ENCODE results near the gene EVA1A. TPM values are rescaled to one million over a fixed set of nuclear protein-coding genes. Genes with fewer than 3 reads are reported as not detected.

The EVA1A gene
- total and polyA plus RNA-seq, 4 donors, result 30.1 to 102 (median 43.5) TPM

DNA sequence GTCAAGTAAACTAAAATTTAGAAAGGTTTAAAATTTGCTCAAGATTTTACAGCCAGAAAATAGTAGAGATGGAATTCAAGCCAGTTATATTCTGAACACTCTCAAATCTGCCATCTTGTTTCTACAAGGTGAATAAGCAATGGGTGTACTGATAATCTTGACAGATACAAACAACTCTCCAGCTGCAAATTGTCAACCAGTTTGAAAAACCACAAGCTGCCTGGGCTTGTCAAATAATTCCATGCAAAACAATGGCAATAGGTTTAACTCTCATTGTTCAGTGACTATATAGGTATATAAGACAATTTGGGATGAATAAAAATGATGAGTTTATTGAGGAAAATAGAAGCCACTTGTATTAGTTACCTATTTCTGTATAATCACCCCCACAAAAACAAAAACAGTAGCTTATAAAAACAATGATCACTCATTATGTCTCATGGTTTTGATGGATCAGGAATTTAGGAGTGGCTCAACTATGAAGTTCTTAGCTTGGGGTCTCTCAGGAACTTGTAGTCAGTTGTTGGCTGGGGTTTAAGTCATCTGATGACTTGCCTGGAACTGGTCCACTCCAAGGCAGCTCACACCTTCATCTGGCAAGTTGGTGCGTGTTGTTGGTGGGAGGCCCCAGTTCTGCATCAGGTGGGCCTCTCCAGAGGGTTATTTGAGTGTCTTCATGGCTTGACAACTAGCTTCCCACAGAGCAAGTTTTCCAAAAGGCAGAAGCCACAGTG lies 12.6 kb upstream of the EVA1A start:
- no peak for ATAC-seq (ENCODE audit: insufficient read depth, low FRiP score)
- Histone ChIP-seq H3K27ac (ENCODE audit: low read depth in 1 of 2, low read length in 1 of 2) (no peak overlapping the region), H3K4me3 (no peak overlapping the region), H3K9me3 (ENCODE audit: control insufficient read depth in 4 of 4, insufficient read depth in 3 of 4, low read length in 3 of 4) (no peaks in the 10 kb centered on the region), H3K4me1 (ENCODE audit: control insufficient read depth in 5 of 5, insufficient read depth in 5 of 5, low read length in 5 of 5) (peaks cover 0 to 25% (median 16%) of the 10 kb centered on the region in 5 donors), H3K27me3 (ENCODE audit: control insufficient read depth in 3 of 3, insufficient read depth in 3 of 3, low read length in 2 of 3) (no peaks in the 10 kb centered on the region), H3K36me3 (ENCODE audit: control insufficient read depth in 4 of 4, insufficient read depth in 4 of 4, low read length in 4 of 4) (no peaks in the 10 kb centered on the region), H3K9ac (ENCODE audit: insufficient read depth in 1 of 2, low read length in 2 of 2) (no peak overlapping the region)
- DNase-seq, result no peak
- WGBS, 2 donors, result 86 to 92% methylated on average over 1 of the region's 1 CpG
- TF ChIP-seq, protein P1, sequence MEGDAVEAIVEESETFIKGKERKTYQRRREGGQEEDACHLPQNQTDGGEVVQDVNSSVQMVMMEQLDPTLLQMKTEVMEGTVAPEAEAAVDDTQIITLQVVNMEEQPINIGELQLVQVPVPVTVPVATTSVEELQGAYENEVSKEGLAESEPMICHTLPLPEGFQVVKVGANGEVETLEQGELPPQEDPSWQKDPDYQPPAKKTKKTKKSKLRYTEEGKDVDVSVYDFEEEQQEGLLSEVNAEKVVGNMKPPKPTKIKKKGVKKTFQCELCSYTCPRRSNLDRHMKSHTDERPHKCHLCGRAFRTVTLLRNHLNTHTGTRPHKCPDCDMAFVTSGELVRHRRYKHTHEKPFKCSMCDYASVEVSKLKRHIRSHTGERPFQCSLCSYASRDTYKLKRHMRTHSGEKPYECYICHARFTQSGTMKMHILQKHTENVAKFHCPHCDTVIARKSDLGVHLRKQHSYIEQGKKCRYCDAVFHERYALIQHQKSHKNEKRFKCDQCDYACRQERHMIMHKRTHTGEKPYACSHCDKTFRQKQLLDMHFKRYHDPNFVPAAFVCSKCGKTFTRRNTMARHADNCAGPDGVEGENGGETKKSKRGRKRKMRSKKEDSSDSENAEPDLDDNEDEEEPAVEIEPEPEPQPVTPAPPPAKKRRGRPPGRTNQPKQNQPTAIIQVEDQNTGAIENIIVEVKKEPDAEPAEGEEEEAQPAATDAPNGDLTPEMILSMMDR (IDR thresholded peaks at IDR 0.05; ENCODE audit: control extremely low read depth, extremely low read depth), result no peak

DNA sequence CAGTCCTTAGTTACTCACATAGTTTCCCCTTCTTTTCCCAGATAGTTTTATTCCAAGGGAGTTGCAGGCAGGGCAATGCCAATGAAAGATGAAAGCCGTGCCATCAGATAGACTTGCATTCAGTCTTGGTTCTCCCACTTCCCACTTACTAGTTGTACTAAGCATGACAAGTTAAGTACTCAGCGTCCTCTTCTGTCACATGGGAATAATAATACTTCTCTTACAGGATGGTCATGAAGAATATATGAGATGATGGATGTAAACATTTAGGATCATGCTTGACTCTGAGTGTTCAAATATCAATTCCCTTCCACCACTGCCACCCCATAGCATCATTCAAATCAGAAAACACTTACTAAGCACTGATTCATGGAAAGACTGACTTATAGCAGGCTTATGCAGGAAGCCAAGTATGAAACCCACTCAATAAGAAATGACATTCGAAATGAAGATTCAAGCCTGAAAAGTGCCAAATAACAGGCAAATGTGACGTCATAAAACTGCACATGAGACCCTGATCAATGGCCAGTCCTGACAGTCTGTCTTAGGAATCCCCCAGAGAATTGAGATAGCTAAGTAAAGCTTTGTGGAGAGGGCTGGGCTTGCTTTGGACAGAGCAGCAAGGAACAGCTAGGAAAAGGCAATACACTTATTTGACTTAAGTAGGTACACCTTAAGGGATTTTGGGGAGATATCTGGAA lies 11.1 kb upstream of the EVA1A start:
- 68 to 83% methylated on average over 4 of the region's 4 CpGs for WGBS, 2 donors

DNA sequence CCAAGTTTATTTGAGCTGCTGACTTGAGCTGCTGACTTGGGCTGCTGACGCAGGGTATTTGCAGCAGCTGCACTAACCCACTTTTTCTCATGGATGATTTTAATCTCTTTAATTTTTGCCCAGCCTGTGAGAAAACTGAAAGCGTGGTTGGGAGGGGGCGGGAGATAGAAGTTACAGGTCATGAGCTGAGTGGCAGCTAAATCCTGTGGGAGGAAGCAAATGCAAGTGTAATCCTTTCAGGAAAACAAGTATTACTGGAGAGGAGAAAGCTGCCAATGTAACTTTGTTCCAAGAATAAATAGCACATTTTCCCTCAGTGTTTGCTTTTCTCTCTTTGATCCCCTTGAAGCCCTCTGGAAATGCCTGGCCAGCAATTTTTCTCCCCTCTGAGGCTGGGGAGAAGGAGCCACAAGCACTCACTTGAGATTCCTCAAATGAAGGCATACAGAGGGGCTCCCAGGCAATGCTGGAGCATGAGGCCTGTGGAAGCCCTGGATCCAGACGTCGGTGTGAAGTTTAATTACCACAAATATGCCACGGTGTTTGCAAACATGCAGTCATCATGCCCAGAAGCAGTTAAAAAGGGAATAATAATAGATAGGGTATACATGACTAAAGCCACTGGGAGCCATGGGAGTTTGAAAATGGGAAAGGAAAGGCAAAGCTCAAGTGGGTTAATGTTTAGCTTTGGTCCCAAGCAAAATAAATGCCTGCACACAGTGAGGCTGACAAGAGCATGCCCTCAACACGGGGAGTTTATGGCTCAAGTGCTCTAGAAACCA lies 10.4 kb upstream of the EVA1A start:
- Histone ChIP-seq H3K36me3 (ENCODE audit: control insufficient read depth in 4 of 4, insufficient read depth in 4 of 4, low read length in 4 of 4) (no peaks in the 10 kb centered on the region), H3K4me3 (no peak overlapping the region), H3K9me3 (ENCODE audit: control insufficient read depth in 4 of 4, insufficient read depth in 3 of 4, low read length in 3 of 4) (no peaks in the 10 kb centered on the region), H3K4me1 (ENCODE audit: control insufficient read depth in 5 of 5, insufficient read depth in 5 of 5, low read length in 5 of 5) (peaks cover 0 to 25% (median 16%) of the 10 kb centered on the region in 5 donors), H3K27me3 (ENCODE audit: control insufficient read depth in 3 of 3, insufficient read depth in 3 of 3, low read length in 2 of 3) (no peaks in the 10 kb centered on the region), H3K9ac (ENCODE audit: insufficient read depth in 1 of 2, low read length in 2 of 2) (peak overlapping the region in 1 of 2 donors; percentile 65), H3K27ac (ENCODE audit: low read depth in 1 of 2, low read length in 1 of 2) (peak overlapping the region in 1 of 2 donors; percentile 81)
- DNase-seq (peak; percentile 77 to 95 (median 86)), ATAC-seq (ENCODE audit: insufficient read depth, low FRiP score) (peak; percentile 82)
- 41 to 67% methylated on average over 7 of the region's 7 CpGs for WGBS, 2 donors
- TF ChIP-seq, protein P1 (IDR thresholded peaks at IDR 0.05; ENCODE audit: control extremely low read depth, extremely low read depth), result no peak

More for the DNA sequence above, 11.1 kb upstream of the EVA1A start:
- ATAC-seq (ENCODE audit: insufficient read depth, low FRiP score) (no peak), DNase-seq (no peak)
- H3K4me3 ChIP-seq, result no peak overlapping the region
- no peaks in the 10 kb centered on the region for H3K27me3 ChIP-seq (ENCODE audit: control insufficient read depth in 3 of 3, insufficient read depth in 3 of 3, low read length in 2 of 3)
- no peaks in the 10 kb centered on the region for H3K36me3 ChIP-seq (ENCODE audit: control insufficient read depth in 4 of 4, insufficient read depth in 4 of 4, low read length in 4 of 4)
- no peak overlapping the region for H3K9ac ChIP-seq (ENCODE audit: insufficient read depth in 1 of 2, low read length in 2 of 2)
- H3K27ac ChIP-seq (ENCODE audit: low read depth in 1 of 2, low read length in 1 of 2), result peak overlapping the region in 1 of 2 donors; percentile 6
- H3K4me1 ChIP-seq (ENCODE audit: control insufficient read depth in 5 of 5, insufficient read depth in 5 of 5, low read length in 5 of 5), result peaks cover 0 to 25% (median 16%) of the 10 kb centered on the region in 5 donors
- TF ChIP-seq, protein P1 (IDR thresholded peaks at IDR 0.05; ENCODE audit: control extremely low read depth, extremely low read depth), result no peak
- no peaks in the 10 kb centered on the region for H3K9me3 ChIP-seq (ENCODE audit: control insufficient read depth in 4 of 4, insufficient read depth in 3 of 4, low read length in 3 of 4)
